ENCODE measurements around the gene EXOC3L1.

GRCh38 chr16:67154578-67155294, 35.2 kb downstream of the EXOC3L1 start:
- TF ChIP-seq CTCF (IDR thresholded peaks at IDR 0.05; ENCODE audit: insufficient read depth, low read length) (no peak), REST (IDR thresholded peaks at IDR 0.05; ENCODE audit: insufficient replicate concordance, low read depth) (no peak), POLR2AphosphoS5 (IDR thresholded peaks at IDR 0.05; ENCODE audit: low read depth) (no peak)

Data from HL-60 (cell line).